Measurements from ENCODE around the gene RUFY4.

DNA sequence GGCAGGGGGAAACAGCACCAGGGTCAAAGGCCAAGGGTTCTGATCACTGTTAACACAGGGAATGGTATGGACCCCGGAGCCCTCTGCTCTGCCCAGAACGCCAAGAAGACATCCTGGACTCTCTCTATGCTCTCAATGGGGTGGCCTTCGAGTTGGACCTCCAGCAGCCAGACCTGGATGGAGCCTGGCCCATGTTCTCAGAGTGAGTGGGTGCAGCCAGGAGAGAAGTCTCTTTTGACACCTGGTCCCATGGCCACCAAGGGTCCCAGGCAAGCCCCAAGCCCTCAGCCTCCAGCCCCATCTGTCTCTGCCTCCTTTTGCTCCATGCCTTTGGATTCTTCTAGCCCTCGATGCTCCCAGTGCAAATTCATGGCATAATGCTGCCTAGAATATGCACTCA lies 4.1 kb downstream of the RUFY4 start:
- TF ChIP-seq, protein P1, sequence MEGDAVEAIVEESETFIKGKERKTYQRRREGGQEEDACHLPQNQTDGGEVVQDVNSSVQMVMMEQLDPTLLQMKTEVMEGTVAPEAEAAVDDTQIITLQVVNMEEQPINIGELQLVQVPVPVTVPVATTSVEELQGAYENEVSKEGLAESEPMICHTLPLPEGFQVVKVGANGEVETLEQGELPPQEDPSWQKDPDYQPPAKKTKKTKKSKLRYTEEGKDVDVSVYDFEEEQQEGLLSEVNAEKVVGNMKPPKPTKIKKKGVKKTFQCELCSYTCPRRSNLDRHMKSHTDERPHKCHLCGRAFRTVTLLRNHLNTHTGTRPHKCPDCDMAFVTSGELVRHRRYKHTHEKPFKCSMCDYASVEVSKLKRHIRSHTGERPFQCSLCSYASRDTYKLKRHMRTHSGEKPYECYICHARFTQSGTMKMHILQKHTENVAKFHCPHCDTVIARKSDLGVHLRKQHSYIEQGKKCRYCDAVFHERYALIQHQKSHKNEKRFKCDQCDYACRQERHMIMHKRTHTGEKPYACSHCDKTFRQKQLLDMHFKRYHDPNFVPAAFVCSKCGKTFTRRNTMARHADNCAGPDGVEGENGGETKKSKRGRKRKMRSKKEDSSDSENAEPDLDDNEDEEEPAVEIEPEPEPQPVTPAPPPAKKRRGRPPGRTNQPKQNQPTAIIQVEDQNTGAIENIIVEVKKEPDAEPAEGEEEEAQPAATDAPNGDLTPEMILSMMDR (IDR thresholded peaks at IDR 0.05): no peak
- no peak for TF ChIP-seq POLR2A (IDR thresholded peaks at IDR 0.05)

Measured in thyroid gland (tissue), 4 donors.